Lung (tissue), 12 donors: ENCODE measurements around the gene DNAH7. TPM values are rescaled to one million over a fixed set of nuclear protein-coding genes. Genes with fewer than 3 reads are reported as not detected.

Source experiments
- ATAC-seq: fragments of 200-7000 bp; cut with Tn5 transposase; one replicate; pipeline ENCODE4 v1.9.1; 2020; ENCODE audit warnings: moderate number of reproducible peaks; ENCODE audit not compliant: insufficient read depth, low FRiP score
- DNase-seq, 3 donors: peaks; one replicate each; pipeline ENCODE4 v3.0.0-alpha.2; 2013 to 2017
- H3K27ac ChIP-seq, 2 donors: one replicate each; pipeline ENCODE4 v1.5.1; 2013; ENCODE audit warnings: mild to moderate bottlenecking in 2 of 2, moderate library complexity in 2 of 2, control low read depth in 1 of 2, inconsistent platforms in 1 of 2, low read depth in 1 of 2, low read length in 1 of 2
- H3K27me3 ChIP-seq, 3 donors: one replicate each; pipeline ENCODE4 v1.5.1; 2013; ENCODE audit warnings: low read length in 2 of 3; ENCODE audit not compliant: control insufficient read depth in 3 of 3, insufficient read depth in 3 of 3
- H3K36me3 ChIP-seq, 4 donors: one replicate each; pipeline ENCODE4 v1.5.1; 2013; ENCODE audit warnings: low read length in 4 of 4, mild to moderate bottlenecking in 1 of 4, moderate library complexity in 1 of 4; ENCODE audit not compliant: control insufficient read depth in 4 of 4, insufficient read depth in 4 of 4
- H3K4me1 ChIP-seq, 5 donors: one replicate each; pipeline ENCODE4 v1.5.1; 2013; ENCODE audit warnings: low read length in 5 of 5, mild to moderate bottlenecking in 2 of 5, moderate library complexity in 1 of 5; ENCODE audit not compliant: control insufficient read depth in 5 of 5, insufficient read depth in 5 of 5
- H3K4me3 ChIP-seq: one replicate; pipeline ENCODE4 v1.5.1; 2013; ENCODE audit warnings: mild to moderate bottlenecking, control low read depth, moderate library complexity
- H3K9ac ChIP-seq, 2 donors: one replicate each; pipeline ENCODE4 v1.5.1; 2013; ENCODE audit warnings: low read length in 2 of 2, control low read depth in 1 of 2; ENCODE audit not compliant: insufficient read depth in 1 of 2
- H3K9me3 ChIP-seq, 4 donors: one replicate each; pipeline ENCODE4 v1.5.1; 2013; ENCODE audit warnings: low read length in 3 of 4, mild to moderate bottlenecking in 1 of 4, moderate library complexity in 1 of 4; ENCODE audit not compliant: control insufficient read depth in 4 of 4, insufficient read depth in 3 of 4
- WGBS, 2 donors: extraction: QIAGEN DNeasy Blood & Tissue Kit; methylation state at CpG; one replicate each; pipeline ENCODE4 v1.1.7; 2013; 5-methylcytosine and 5-hydroxymethylcytosine counted together
- polyA plus RNA-seq, 2 donors: library from polyadenylated mRNA; stranded (reverse); fragments of 200-250 nt; gene quantifications; one replicate each; pipeline ENCODE4 v1.2.1, GENCODE V29; 2013
- total RNA-seq, 2 donors: library from RNA; depleted of rRNA in 1 of 2; stranded (reverse); fragments of >200 nt in 1 of 2; gene quantifications; one replicate each; pipeline ENCODE4 v1.2.1, GENCODE V29; 2014 to 2021
- TF ChIP-seq, protein P1 (sequence below): IDR thresholded peaks from 2 replicates; pipeline ENCODE4 v1.5.1; 2012; ENCODE audit warnings: mild to moderate bottlenecking; ENCODE audit errors: control extremely low read depth, extremely low read depth
- donor health status: control.
- donor health status: control.
- donor health status: Bipolar disorder and iron deficiency.
- donor health status: healthy.
- donor health status: DM: yes; HTN: yes; CAD: no.

DNAH7 gene
- total and polyA plus RNA-seq, 4 donors = 1.9 to 32.9 (median 11.3) TPM

DNA sequence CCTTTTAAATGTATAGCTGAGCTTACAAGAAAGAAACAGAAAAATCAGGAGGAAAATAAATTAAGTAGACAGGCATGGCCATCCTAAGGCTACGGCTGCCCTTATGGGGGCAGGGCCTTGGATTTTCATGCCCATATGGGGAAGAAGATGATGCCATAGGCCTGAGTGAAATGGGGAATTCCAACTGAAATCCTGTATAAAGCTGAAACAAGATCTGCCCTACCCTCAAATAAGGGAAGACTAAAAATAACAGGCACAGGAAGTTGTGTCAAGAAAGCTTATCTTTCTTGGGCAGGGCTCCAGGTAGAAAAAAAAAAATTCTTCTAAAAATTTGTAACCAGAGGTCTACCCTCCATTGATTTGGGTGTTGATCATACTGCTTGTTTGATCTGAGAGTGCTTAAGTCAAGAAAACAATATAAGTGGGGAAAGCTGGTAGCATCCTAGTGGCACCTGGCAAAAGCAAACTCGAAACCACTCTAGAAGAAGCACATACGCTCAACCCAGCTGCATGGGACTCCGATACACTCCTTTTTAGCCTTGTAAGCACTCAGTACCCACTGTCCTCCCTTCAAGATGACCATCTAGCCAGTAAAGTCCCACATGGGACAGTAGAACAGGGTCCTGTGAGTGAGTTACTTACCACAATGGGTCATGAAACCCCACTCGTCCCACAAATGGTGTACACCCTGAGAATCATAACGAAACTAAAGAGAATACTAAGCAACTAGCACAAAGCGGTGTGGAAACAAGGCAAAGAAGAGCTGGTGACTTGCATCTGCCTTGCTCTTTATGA, 22.3 kb downstream of the DNAH7 start:
- Histone ChIP-seq H3K9me3 (no peaks in the 10 kb centered on the region), H3K4me1 (peaks cover 0 to 3% (median 0%) of the 10 kb centered on the region in 5 donors), H3K36me3 (peaks cover 0 to 1% (median 0%) of the 10 kb centered on the region in 4 donors), H3K4me3 (no peak overlapping the region), H3K9ac (no peak overlapping the region), H3K27me3 (no peaks in the 10 kb centered on the region), H3K27ac (no peak overlapping the region)
- WGBS, 2 donors = 86 to 87% methylated on average over 7 of the region's 7 CpGs
- ATAC-seq (no peak), DNase-seq (no peak)
- TF ChIP-seq, protein P1, sequence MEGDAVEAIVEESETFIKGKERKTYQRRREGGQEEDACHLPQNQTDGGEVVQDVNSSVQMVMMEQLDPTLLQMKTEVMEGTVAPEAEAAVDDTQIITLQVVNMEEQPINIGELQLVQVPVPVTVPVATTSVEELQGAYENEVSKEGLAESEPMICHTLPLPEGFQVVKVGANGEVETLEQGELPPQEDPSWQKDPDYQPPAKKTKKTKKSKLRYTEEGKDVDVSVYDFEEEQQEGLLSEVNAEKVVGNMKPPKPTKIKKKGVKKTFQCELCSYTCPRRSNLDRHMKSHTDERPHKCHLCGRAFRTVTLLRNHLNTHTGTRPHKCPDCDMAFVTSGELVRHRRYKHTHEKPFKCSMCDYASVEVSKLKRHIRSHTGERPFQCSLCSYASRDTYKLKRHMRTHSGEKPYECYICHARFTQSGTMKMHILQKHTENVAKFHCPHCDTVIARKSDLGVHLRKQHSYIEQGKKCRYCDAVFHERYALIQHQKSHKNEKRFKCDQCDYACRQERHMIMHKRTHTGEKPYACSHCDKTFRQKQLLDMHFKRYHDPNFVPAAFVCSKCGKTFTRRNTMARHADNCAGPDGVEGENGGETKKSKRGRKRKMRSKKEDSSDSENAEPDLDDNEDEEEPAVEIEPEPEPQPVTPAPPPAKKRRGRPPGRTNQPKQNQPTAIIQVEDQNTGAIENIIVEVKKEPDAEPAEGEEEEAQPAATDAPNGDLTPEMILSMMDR = no peak

DNA sequence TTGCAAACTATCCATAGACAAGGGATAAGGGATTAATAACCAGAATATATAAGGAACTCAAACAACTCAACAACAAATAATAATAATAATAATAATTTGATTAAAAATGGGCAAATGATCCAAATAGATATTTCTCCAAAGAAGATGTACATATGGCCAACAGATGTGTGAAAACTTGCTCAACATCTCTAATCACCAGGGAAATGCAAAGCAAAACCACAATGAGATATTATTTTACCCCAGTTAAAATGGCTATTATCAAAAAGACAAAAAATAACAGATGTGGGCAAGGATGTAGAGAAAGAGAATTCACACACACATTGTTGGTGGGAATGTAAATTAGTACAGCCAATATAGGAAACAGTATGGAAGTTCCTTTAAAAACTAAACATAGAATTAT, 26.9 kb downstream of the DNAH7 start:
- Histone ChIP-seq H3K9me3 (peaks cover 0 to 4% (median 1%) of the 10 kb centered on the region in 4 donors), H3K27ac (no peak overlapping the region), H3K36me3 (peaks cover 0 to 1% (median 0%) of the 10 kb centered on the region in 4 donors), H3K27me3 (no peaks in the 10 kb centered on the region), H3K4me3 (no peak overlapping the region), H3K4me1 (peaks cover 0 to 3% (median 0%) of the 10 kb centered on the region in 5 donors), H3K9ac (no peak overlapping the region)
- TF ChIP-seq, protein P1 = no peak
- ATAC-seq (no peak), DNase-seq (no peak)

DNA sequence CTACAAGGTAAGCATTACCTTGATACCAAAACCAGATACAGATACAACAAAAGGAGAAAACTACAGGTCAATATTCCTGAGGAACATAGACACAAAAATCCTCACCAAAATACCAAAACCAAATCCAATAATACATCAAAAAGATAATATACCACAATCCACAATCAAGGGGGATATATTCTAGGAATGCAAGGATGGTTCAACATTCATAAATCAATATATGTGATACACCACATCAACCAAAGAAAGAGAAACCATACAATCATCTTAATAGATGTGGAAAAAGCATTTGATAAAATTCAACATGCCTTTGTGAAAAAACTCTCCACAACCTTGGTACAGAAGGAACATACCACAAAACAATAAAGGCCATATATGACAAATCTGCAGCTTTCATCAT, 28.4 kb downstream of the DNAH7 start:
- no peak for DNase-seq
- H3K27me3 ChIP-seq = no peaks in the 10 kb centered on the region
- no peaks in the 10 kb centered on the region for H3K36me3 ChIP-seq
- H3K4me3 ChIP-seq = no peak overlapping the region
- no peak for ATAC-seq
- H3K27ac ChIP-seq = no peak overlapping the region
- H3K9ac ChIP-seq = no peak overlapping the region
- peaks cover 0 to 6% (median 2%) of the 10 kb centered on the region in 4 donors for H3K9me3 ChIP-seq
- TF ChIP-seq, protein P1 = no peak
- H3K4me1 ChIP-seq = no peaks in the 10 kb centered on the region
